ENCODE results near the gene TAF1L. TPM values are rescaled to one million over a fixed set of nuclear protein-coding genes. Genes with fewer than 3 reads are reported as not detected.

The TAF1L gene, protein sequence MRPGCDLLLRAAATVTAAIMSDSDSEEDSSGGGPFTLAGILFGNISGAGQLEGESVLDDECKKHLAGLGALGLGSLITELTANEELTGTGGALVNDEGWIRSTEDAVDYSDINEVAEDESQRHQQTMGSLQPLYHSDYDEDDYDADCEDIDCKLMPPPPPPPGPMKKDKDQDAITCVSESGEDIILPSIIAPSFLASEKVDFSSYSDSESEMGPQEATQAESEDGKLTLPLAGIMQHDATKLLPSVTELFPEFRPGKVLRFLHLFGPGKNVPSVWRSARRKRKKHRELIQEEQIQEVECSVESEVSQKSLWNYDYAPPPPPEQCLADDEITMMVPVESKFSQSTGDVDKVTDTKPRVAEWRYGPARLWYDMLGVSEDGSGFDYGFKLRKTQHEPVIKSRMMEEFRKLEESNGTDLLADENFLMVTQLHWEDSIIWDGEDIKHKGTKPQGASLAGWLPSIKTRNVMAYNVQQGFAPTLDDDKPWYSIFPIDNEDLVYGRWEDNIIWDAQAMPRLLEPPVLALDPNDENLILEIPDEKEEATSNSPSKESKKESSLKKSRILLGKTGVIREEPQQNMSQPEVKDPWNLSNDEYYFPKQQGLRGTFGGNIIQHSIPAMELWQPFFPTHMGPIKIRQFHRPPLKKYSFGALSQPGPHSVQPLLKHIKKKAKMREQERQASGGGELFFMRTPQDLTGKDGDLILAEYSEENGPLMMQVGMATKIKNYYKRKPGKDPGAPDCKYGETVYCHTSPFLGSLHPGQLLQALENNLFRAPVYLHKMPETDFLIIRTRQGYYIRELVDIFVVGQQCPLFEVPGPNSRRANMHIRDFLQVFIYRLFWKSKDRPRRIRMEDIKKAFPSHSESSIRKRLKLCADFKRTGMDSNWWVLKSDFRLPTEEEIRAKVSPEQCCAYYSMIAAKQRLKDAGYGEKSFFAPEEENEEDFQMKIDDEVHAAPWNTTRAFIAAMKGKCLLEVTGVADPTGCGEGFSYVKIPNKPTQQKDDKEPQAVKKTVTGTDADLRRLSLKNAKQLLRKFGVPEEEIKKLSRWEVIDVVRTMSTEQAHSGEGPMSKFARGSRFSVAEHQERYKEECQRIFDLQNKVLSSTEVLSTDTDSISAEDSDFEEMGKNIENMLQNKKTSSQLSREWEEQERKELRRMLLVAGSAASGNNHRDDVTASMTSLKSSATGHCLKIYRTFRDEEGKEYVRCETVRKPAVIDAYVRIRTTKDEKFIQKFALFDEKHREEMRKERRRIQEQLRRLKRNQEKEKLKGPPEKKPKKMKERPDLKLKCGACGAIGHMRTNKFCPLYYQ (N-terminal part only)
- under 0.01 TPM in 2 replicates for total RNA-seq

DNA sequence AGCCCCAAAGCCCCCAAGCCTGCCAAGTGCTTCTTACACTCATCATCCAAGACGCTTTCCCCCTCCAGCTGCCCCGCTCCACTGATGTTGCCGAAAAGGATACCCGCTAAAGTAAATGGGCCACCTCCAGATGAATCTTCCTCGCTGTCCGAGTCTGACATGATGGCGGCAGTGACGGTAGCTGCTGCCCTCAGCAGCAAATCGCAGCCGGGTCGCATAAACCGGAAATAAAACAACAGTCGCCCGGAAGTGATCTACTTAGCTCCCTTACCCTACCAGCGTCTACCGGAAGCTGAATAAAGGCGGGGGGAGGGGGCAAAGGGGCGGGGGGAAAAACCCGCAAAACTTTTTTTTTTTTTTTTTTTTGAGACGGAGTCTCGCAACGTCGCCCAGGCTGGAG, at the start of gene TAF1L:
Gene TAF1L (minus strand): TSS at position 308 of the 400 bp plus-strand sequence. CDS start 90 bp downstream, at position 218.

Other genes with a start within 250 kb of the TAF1L start
- 8.7 and 10.4 TPM in 2 replicates for gene RIGI, start 109.5 kb downstream of the TAF1L start, total RNA-seq
- gene SMIM27, start 83.3 kb downstream of the TAF1L start, total RNA-seq, result 1.2 and 6.1 TPM in 2 replicates
- 38.2 and 45.7 TPM in 2 replicates for gene TOPORS, start 83.1 kb downstream of the TAF1L start, total RNA-seq
- 59.1 and 70.8 TPM in 2 replicates for gene NDUFB6, start 62.5 kb downstream of the TAF1L start, total RNA-seq
- gene TMEM215, start 147.9 kb upstream of the TAF1L start, total RNA-seq, result under 0.01 TPM in 1 of 2 replicates, not detected in the other

Measured in uterine smooth muscle cell (primary cell).